Caco-2 (cell line): ENCODE data around the gene TAMALIN. TPM values are rescaled to one million over a fixed set of nuclear protein-coding genes. Genes with fewer than 3 reads are reported as not detected.

ENCODE experiments used
- BruUV-seq: library from RNA; stranded (reverse); fragments of 400-500 nt; replicated peaks from 2 replicates; lab custom pipeline; 2021; lab: Mats Ljungman, UMichigan
- CTCF ChIA-PET: fragments of 300-600 bp; sonication (Branson Sonifier 250); formaldehyde crosslinking; loops from one replicate; lab custom pipeline; 2022; ENCODE audit warnings: antibody characterized with exemption; lab: Charles Lee
- POLR2A ChIA-PET: fragments of 300-600 bp; sonication (Branson Sonifier 250); formaldehyde crosslinking; loops from one replicate; lab custom pipeline; 2022; ENCODE audit warnings: antibody characterized with exemption; lab: Charles Lee
- DNase-seq, 2 experiments: peaks; one replicate each; pipeline versions ENCODE4 v3.0.0 to v3.0.0-alpha.2; 2020 to 2022
- H3K27me3 ChIP-seq: replicated peaks from 2 replicates; pipeline ENCODE4 v1.6.0; 2011; ENCODE audit warnings: low read length; ENCODE audit not compliant: control insufficient read depth, insufficient read depth
- H3K36me3 ChIP-seq: 2 replicates; pipeline ENCODE4 v1.5.1; 2011; ENCODE audit warnings: low read length; ENCODE audit not compliant: control insufficient read depth, insufficient read depth
- H3K4me1 ChIP-seq: fragments of 250-450 bp; sonication (Bioruptor Pico); 2 replicates; pipeline ENCODE4 v1.5.1; 2020; ENCODE audit warnings: mild to moderate bottlenecking
- H3K4me3 ChIP-seq: 2 replicates; pipeline ENCODE4 v1.5.1; 2011; ENCODE audit warnings: low read depth, mild to moderate bottlenecking, control low read depth, low read length
- H3K9me3 ChIP-seq: fragments of 250-450 bp; sonication (Bioruptor Pico); 2 replicates; pipeline ENCODE4 v1.5.1; 2020; ENCODE audit warnings: mild to moderate bottlenecking, moderate library complexity
- H3K27ac Mint-ChIP-seq: one replicate; pipeline ENCODE4 v1.8.0; 2022; ENCODE audit warnings: mixed read lengths; ENCODE audit not compliant: unreplicated experiment
- H3K27me3 Mint-ChIP-seq: one replicate; pipeline ENCODE4 v1.8.0; 2022; ENCODE audit warnings: mixed read lengths; ENCODE audit not compliant: insufficient read depth, unreplicated experiment
- H3K36me3 Mint-ChIP-seq: one replicate; pipeline ENCODE4 v1.8.0; 2022; ENCODE audit warnings: mild to moderate bottlenecking, mixed read lengths; ENCODE audit not compliant: insufficient read depth, unreplicated experiment
- H3K4me1 Mint-ChIP-seq: one replicate; pipeline ENCODE4 v1.8.0; 2022; ENCODE audit warnings: low read depth, mixed read lengths; ENCODE audit not compliant: unreplicated experiment
- H3K4me3 Mint-ChIP-seq: one replicate; pipeline ENCODE4 v1.8.0; 2022; ENCODE audit warnings: mild to moderate bottlenecking, moderate library complexity, mixed read lengths; ENCODE audit not compliant: unreplicated experiment
- H3K9me3 Mint-ChIP-seq: one replicate; pipeline ENCODE4 v1.8.0; 2022; ENCODE audit warnings: mixed read lengths; ENCODE audit not compliant: unreplicated experiment
- CTCF ChIP-seq, 2 experiments: fragments of 200-600 bp in 1 of 2; IDR thresholded peaks; 1 replicate in 1 of 2; 2 replicates in 1 of 2; pipeline versions ENCODE4 v1.5.1 to v1.8.0; 2011 to 2022; ENCODE audit warnings: antibody characterized with exemption in 1 of 2, control low read depth in 1 of 2, inconsistent platforms in 1 of 2, low read depth in 1 of 2, low read length in 1 of 2, mild to moderate bottlenecking in 1 of 2, moderate library complexity in 1 of 2; ENCODE audit not compliant: insufficient read depth in 1 of 2, severe bottlenecking in 1 of 2, unreplicated experiment in 1 of 2
- intact Hi-C: fragments of 100-400 bp; cut with micrococcal nuclease; formaldehyde crosslinking; loops from one replicate; pipeline ENCODE4 v1.10.0; 2022; ENCODE audit not compliant: unreplicated experiment
- total RNA-seq: library from RNA; stranded (reverse); gene quantifications from 2 replicates; pipeline ENCODE4 v1.2.3, GENCODE V29; 2022

Gene TAMALIN
- total RNA-seq, 1 experiment from 2014 or later, result 4.1 TPM

DNA sequence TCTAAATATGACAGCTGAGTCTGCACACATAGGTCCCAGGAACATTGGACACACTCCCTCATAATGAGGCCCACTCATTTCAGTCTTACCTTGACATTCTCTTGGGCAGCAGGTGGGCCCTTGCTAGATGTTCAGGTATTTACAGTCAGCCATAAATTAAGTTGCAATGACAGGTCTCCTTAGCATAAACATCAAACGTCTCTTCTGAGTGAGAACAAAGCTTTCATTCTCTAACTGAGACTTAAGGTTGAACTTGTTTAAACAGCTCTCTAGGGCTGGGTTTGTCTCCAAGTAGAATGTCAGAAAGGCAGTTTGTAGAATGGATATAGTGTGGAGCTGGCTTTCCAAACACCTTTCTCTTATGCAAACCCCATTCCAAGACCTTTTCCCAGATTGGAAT lies 44.9 kb upstream of the TAMALIN start:
- no peaks in the 10 kb centered on the region for H3K27me3 Mint-ChIP-seq
- H3K27ac Mint-ChIP-seq, result peak overlapping the region; percentile 56
- peak; percentile 87 to 90 for DNase-seq
- H3K36me3 ChIP-seq, result peaks cover 5% of the 10 kb centered on the region
- ChIA-PET CTCF (interaction anchor here (0.6 to 1.7 kb wide), 13 partner anchors 10 to 148 kb away, joined by 3 to 26 read pairs (median 4); no protein-coding TSS in a partner anchor), POLR2A (interaction anchor here (0.5 to 1.9 kb wide), 6 partner anchors 10 to 1218 kb away, joined by 3 to 27 read pairs (median 6); partner anchors contain the start of genes ACVR1B, ATG101 and ZNF740)
- H3K9me3 Mint-ChIP-seq, result peaks cover 11% of the 10 kb centered on the region
- no peaks in the 10 kb centered on the region for H3K27me3 ChIP-seq
- H3K36me3 Mint-ChIP-seq, result peaks cover 68% of the 10 kb centered on the region
- no peak overlapping the region for H3K4me3 ChIP-seq
- peak overlapping the region; percentile 34 for H3K4me3 Mint-ChIP-seq
- peaks cover 47% of the 10 kb centered on the region for H3K4me1 Mint-ChIP-seq
- H3K9me3 ChIP-seq, result no peaks in the 10 kb centered on the region
- intact Hi-C loops, result loop anchor here (1.0 kb wide), 2 partner anchors 11 to 15 kb away; partner anchors contain the start of gene ACVR1B
- no TSS peak for BruUV-seq
- no peak for TF ChIP-seq CTCF (IDR thresholded peaks at IDR 0.05; ENCODE audit: insufficient read depth in 1 of 2, low read depth in 1 of 2, low read length in 1 of 2, severe bottlenecking in 1 of 2, unreplicated experiment in 1 of 2)
- H3K4me1 ChIP-seq, result peaks cover 64% of the 10 kb centered on the region

DNA sequence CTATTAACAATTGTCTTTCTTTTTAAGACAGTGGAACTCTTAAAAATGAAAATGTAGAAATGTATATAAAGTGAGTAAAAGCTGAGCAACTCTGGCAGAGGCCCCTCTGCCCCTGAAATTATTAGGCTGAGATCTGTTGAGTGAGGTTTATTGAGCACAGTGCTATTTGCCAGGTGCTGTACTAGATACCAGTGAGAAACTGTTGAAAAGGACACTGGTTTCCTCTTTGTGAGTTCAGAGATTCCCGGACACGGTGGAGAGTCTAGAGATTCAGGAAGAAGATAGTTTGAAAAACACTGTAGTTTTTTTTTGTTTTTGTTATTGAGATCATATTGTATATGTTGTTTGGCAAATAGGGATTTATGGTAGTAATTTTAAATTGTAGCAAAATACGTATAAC lies 44.0 kb upstream of the TAMALIN start:
- peaks cover 5% of the 10 kb centered on the region for H3K36me3 ChIP-seq
- CTCF ChIA-PET, result interaction anchor here (0.7 to 1.7 kb wide), 6 partner anchors 9 to 139 kb away, joined by 3 to 26 read pairs (median 5); no protein-coding TSS in a partner anchor
- BruUV-seq, result no TSS peak
- H3K27me3 Mint-ChIP-seq, result no peaks in the 10 kb centered on the region
- DNase-seq, result no peak
- intact Hi-C loops, result loop anchor here (1.0 kb wide), 1 partner anchor 15 kb away; no protein-coding TSS in a partner anchor
- no peaks in the 10 kb centered on the region for H3K9me3 ChIP-seq
- peaks cover 11% of the 10 kb centered on the region for H3K9me3 Mint-ChIP-seq
- peak overlapping the region; percentile 23 for H3K4me3 Mint-ChIP-seq
- no peaks in the 10 kb centered on the region for H3K27me3 ChIP-seq
- H3K4me1 Mint-ChIP-seq, result peaks cover 47% of the 10 kb centered on the region
- POLR2A ChIA-PET, result interaction anchor here (1.9 kb wide), 1 partner anchor 15 kb away, joined by 27 read pairs; no protein-coding TSS in a partner anchor
- no peak for TF ChIP-seq CTCF (IDR thresholded peaks at IDR 0.05; ENCODE audit: insufficient read depth in 1 of 2, low read depth in 1 of 2, low read length in 1 of 2, severe bottlenecking in 1 of 2, unreplicated experiment in 1 of 2)
- peaks cover 61% of the 10 kb centered on the region for H3K4me1 ChIP-seq
- peak overlapping the region; percentile 56 for H3K27ac Mint-ChIP-seq
- peaks cover 64% of the 10 kb centered on the region for H3K36me3 Mint-ChIP-seq
- H3K4me3 ChIP-seq, result no peak overlapping the region

DNA sequence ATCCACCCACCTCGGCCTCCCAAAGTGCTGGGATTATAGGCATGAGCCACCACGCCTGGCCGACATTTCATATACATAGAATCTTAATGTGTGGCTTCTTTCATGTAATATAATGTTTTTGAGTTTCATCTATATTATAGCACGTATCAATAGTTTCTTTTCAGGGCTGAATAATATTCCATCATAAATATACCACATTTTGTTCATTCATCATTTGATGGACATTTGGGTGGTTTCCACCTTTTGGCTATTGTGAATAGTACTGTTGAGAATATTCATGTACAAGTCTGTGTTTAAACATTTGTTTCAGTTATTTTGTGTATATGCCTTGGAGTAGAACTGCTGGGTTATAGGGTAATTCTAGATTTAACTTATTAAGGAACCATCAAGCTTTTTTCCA lies 43.3 kb upstream of the TAMALIN start:
- Mint-ChIP-seq H3K27ac (no peak overlapping the region), H3K36me3 (peaks cover 60% of the 10 kb centered on the region), H3K9me3 (peaks cover 11% of the 10 kb centered on the region), H3K4me1 (peaks cover 47% of the 10 kb centered on the region), H3K4me3 (no peak overlapping the region), H3K27me3 (no peaks in the 10 kb centered on the region)
- no TSS peak for BruUV-seq
- DNase-seq, result no peak
- Histone ChIP-seq H3K36me3 (peaks cover 5% of the 10 kb centered on the region), H3K4me1 (peaks cover 56% of the 10 kb centered on the region), H3K9me3 (no peaks in the 10 kb centered on the region), H3K4me3 (no peak overlapping the region), H3K27me3 (no peaks in the 10 kb centered on the region)
- intact Hi-C loops, result no loop called here
- no peak for TF ChIP-seq CTCF (IDR thresholded peaks at IDR 0.05; ENCODE audit: insufficient read depth in 1 of 2, low read depth in 1 of 2, low read length in 1 of 2, severe bottlenecking in 1 of 2, unreplicated experiment in 1 of 2)
- POLR2A ChIA-PET, result no interaction called here
- CTCF ChIA-PET, result no interaction called here
